ENCODE measurements around the gene CCL22.

DNA sequence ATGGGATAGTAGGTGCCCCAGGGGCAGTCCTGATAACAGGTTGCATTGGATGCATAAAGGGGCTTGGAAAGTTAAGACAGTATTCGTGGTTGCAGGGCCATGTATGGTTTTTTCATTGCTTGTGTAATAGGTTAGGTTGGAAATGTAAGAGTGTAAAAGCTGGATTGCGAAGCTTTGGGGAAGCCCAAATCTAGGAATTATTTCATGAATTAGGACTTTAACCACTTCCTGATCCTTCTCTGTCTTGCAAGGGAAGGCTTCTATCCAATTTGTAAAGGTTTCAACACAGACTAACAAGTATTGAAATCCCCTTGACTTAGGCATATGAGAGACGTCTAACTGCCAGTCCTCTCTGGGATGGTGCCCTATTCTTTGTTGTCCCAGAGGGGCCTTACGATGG lies 38.2 kb downstream of the CCL22 start:
- TF ChIP-seq POLR2AphosphoS5 (IDR thresholded peaks at IDR 0.05; ENCODE audit: borderline replicate concordance, low read depth, low read length) (no peak), EZH2 (IDR thresholded peaks at IDR 0.05) (no peak)
